Measurements from ENCODE around the gene SBF1.
"Not testable (repeated sequence)": the region's sequence is repeated elsewhere in the genome, so short reads cannot be mapped to it uniquely, and the experiment has no call there.

The SBF1 gene

GRCh38 chr22:50445071-50445879 is 29.6 kb downstream of the SBF1 start:
- no peak for DNase-seq (ENCODE audit: low spot score)

- DNase-seq (ENCODE audit: low spot score): no peak
Measured at GRCh38 chr22:50444663-50445062, 30.2 kb downstream of the SBF1 start.

GRCh38 chr22:50443801-50444625 is 30.8 kb downstream of the SBF1 start:
- DNase-seq (ENCODE audit: low spot score): no peak

GRCh38 chr22:50443197-50443596 is 31.6 kb downstream of the SBF1 start:
- no peak for DNase-seq (ENCODE audit: low spot score)

GRCh38 chr22:50441428-50441993 is 33.3 kb downstream of the SBF1 start:
- DNase-seq (ENCODE audit: low spot score): no peak

GRCh38 chr22:50440544-50441249 is 34.1 kb downstream of the SBF1 start:
- DNase-seq (ENCODE audit: low spot score): no peak

- no peak for DNase-seq (ENCODE audit: low spot score)
Measured at GRCh38 chr22:50439871-50440331, 34.9 kb downstream of the SBF1 start.

- no peak for DNase-seq (ENCODE audit: low spot score)
Measured at GRCh38 chr22:50439314-50439870, 35.4 kb downstream of the SBF1 start.

- DNase-seq (ENCODE audit: low spot score): no peak
Measured at GRCh38 chr22:50438305-50439275, 36.2 kb downstream of the SBF1 start.

- no peak for DNase-seq (ENCODE audit: low spot score)
Measured at GRCh38 chr22:50437511-50438304, 37.1 kb downstream of the SBF1 start.

GRCh38 chr22:50436841-50437341 is 37.9 kb downstream of the SBF1 start:
- no peak for DNase-seq (ENCODE audit: low spot score)

- no peak for DNase-seq (ENCODE audit: low spot score)
Measured at GRCh38 chr22:50436015-50436830, 38.6 kb downstream of the SBF1 start.

GRCh38 chr22:50435291-50436014 is 39.4 kb downstream of the SBF1 start:
- no peak for DNase-seq (ENCODE audit: low spot score)

- no peak for DNase-seq (ENCODE audit: low spot score)
Measured at GRCh38 chr22:50434849-50435248, 40.0 kb downstream of the SBF1 start.

GRCh38 chr22:50432877-50433510 is 41.8 kb downstream of the SBF1 start:
- DNase-seq (ENCODE audit: low spot score): not testable (repeated sequence)

- no peak for DNase-seq (ENCODE audit: low spot score)
Measured at GRCh38 chr22:50432131-50432876, 42.5 kb downstream of the SBF1 start.
